GM18498 (cell line): ENCODE measurements around the gene IGFALS.

Experiments
- ATAC-seq: cut with Tn5 transposase; IDR thresholded peaks from one replicate; pipeline ENCODE4 v1.9.1; 2021; ENCODE audit warnings: mild to moderate bottlenecking, moderate library complexity; ENCODE audit not compliant: unreplicated experiment

IGFALS gene

GRCh38 chr16:1790611-1791255 is 2.8 kb downstream of the IGFALS start:
- no peak for ATAC-seq

- no peak for ATAC-seq
Observed at GRCh38 chr16:1790261-1790610, 3.3 kb downstream of the IGFALS start.

DNA sequence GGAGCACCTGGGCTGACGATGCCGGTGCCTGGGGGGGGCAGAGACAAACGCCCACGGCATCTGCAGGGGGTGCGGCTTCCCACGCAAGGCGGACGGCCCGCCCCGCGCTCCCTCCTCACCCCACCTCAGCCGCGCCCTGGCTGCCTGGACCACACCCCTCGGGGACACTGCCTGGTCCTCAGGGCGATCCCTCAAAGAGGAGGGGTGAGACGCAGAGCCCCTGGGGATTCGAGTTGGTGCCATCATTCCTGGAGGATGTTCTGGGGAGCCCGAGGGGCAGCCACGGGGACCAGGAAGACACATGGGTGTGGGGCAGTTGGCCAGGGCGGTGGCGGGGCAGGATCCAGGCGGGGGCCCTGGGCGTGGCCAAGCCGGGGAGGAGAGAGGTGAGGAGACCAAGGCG is 3.9 kb downstream of the IGFALS start:
- ATAC-seq, result no peak

- ATAC-seq, result no peak
Observed at GRCh38 chr16:1788708-1789100, 4.8 kb downstream of the IGFALS start.

DNA sequence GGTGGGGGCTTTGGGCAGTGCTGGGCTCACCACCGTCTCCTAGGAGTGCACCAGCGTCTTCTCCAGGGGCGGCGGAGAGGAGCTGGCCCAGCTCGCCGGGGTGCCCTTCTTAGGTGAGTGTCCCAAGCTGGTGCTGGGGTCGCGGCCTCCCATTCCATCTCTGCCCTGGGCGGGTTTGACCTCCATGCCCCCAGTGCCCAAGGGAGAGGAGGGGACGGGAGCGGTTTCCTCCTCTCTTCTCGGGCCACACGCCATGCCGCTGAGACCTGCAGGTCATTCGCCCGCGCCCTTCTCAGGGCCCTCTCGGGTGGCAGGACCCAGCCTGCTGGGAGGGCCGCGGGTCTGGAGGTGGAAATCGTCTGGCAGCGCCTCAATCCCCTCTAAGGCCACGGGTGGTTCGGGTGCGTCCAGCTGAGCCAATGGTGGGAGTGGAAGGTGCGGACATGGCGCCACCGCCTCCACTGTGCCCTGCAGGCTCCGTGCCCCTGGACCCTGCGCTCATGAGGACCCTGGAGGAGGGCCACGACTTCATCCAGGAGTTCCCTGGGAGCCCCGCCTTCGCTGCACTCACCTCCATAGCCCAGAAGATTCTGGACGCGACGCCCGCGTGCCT is 5.3 kb downstream of the IGFALS start:
- ATAC-seq, result no peak

GRCh38 chr16:1787322-1788094 is 6.0 kb downstream of the IGFALS start:
- no peak for ATAC-seq

GRCh38 chr16:1787056-1787321 is 6.5 kb downstream of the IGFALS start:
- no peak for ATAC-seq

GRCh38 chr16:1786242-1787055 is 7.1 kb downstream of the IGFALS start:
- ATAC-seq, result no peak

DNA sequence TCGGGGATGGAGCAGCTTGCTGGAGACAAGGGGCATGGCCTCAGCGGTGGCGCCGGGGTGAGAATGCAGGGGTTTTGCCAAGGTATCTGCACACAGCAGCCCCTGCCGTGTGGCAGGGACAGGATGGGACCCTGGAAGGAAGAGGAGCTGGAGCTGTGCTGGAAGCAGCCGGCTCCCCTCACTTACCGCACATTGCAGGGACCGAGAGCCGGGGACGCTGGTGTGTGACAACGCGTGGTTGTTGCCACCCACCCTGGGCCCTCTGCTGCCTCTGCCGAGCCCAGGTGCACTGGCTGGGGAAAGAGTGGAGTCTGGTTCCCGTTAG is 7.7 kb downstream of the IGFALS start:
- ATAC-seq, result no peak

- ATAC-seq, result no peak
Observed at GRCh38 chr16:1784977-1785845, 8.3 kb downstream of the IGFALS start.

DNA sequence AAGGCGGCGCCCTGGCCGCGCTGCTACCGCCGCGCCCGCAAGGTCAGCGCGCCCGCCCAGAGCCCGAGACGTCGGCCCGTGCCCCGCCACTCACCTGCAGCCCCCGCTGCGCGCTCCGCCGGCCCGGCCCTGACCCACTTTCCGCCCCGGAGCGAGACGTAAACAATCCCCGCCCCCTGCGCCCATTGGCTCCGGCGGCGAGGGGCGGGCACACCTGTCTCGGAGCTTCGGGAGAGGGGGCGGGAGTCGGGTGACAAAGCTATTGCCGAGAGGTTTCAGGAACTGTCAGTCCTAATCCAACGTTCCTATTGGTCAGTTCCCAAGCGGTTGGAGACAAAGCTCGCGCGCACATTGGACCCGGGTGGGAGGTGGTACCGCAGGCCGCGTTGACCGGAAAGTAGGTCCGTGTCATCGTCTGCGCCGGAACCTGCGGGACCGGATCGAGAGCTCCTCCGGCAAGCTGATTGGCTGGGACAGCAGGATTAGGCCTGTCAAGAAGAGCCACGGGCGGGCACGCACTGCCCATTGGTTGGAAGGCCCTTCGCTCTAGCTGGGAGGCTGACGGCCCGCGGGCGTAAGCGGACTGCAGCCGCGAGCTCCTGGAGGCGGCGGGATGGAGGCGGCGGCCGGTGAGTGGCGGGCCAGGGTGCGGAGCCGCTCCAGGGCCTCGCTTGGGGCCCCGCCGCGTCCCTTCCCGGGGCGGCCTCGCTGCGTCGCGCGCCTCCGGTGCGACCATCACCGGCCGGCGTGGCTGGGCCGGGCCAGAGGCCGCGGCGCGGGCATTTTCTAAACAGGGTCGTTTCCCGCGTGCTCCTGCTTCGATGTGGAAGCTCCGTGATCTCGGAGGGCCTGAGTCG is 10.9 kb downstream of the IGFALS start, which contains the start of the genes NUBP2 and SPSB3:
Gene NUBP2 (plus strand): TSS at position 553 of the 857 bp plus-strand sequence. CDS start 61 bp downstream, at position 614.
Gene SPSB3 (minus strand): TSS at position 164 of the 857 bp plus-strand sequence. CDS start 1,088 bp downstream, outside the sequence.
- peak; percentile 85 for ATAC-seq

DNA sequence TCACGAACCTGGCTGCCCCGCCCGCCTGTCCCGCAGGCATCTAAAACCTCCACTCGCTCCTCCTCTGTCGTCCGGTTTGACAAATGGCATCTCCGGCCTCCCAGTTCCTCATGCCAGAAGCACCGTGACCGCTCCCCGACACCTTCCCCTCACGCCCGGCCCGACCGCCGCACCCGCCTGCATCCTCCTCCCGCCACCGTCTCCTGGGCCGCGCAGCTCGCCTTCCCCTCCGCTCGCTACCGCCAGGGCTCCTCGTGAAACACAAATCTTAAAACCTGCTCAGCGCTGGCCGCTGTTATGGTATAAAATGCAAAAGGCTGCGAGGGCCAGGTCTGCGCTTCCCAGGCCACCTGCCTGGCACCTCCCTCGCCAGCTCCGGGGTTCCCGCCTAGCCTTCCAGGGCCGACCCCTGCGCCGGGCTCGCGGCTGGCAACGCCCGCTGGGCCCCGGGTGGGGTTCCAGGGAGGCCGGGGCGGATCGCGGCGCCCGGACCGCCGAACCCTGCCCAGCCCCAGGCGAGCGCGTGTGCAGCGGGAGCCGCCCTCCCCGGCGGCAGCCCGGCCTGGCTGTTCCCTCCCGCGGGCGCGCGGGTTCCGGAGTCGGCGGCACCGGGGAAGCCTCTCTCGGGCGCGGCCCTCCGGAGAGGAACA is 11.6 kb downstream of the IGFALS start:
- ATAC-seq, result peak; percentile 6

DNA sequence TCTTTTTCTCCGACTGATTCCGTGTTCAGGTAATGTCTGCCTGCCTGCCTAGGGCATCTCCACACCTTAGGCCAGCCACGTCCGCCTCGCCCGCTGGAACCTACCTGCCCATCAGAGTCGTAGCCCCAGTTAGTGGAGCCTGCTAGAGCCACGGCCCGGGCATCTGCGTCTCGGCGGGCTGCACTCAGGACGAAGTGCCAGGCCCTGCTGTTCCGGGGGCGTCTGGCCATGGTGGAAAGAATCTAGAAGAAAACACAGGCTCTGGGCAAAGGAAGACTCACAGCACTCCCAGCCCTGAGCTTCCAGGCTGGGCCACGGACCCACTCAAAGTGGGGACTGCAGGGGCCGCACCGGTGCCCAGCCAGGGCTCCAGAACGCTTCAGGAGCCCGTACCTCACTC is 12.3 kb downstream of the IGFALS start:
- ATAC-seq, result no peak

DNA sequence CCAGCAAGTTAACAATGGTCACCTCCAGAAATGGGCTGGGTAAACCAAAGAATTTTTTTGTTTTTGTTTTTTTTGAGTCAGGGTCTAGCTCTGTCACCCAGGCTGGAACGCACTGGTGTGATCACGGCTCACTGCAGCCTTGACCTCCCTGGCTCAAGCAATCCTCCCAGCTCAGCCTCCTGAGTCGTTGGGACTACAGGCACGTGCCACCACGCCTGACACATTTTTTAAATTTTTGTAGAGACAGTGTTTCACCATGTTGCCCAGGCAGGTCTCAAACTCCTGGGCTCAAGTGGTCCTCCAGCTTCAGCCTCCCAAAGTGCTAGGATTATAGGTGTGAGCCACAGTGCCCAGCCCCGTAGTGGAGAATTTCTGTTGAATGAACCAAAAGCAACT is 12.8 kb downstream of the IGFALS start:
- no peak for ATAC-seq

- no peak for ATAC-seq
Observed at GRCh38 chr16:1779741-1780676, 13.5 kb downstream of the IGFALS start.

GRCh38 chr16:1779234-1779701 is 14.2 kb downstream of the IGFALS start:
- no peak for ATAC-seq

DNA sequence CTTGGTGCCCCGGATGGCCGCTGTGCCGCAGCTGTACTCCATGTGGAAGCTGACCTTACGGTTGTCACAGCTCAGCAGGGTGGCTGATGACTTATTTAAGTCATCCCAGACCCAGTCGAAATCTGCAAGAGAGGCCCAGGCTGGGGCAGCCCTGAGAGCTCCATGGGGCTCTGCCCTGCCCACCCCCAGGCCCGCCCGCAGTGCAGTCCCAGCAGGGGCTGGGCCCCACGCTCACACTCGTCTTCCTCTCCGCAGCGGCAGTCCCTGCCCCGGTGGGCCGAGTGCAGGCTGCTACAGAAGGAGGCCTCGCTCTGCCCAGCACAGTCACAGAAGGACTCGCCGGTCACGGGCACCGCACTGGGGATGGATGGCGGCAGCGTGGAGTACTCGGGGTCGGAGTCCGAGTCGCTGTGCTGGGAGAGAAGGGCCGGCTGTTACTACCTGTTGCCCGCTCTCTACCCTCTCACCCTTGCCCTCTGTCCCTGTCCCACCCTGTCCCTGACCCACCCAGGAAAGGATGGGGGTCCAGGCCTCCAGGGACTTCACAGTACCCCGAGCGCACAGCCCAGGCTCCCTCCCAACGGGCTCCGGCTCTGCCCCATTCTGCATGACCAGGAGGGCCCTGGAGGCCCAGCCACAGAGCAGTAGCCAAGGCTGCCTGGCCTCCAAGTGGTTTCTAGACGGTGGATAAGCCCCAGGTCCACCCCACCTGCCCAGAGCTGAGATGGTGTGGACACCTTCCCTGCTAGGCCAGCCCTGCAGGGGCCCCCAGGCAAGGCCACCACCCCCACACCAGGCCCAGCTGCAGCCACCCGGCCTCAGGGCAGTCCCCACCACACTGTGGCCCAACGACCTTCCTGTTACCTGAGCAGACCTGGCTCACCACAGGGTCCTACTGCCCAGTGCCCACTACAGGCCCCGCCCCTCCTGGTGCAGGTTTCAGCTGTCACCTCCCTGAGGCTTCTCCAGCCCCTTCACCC is 15.0 kb downstream of the IGFALS start:
- no peak for ATAC-seq
